ENCODE results near the gene NID2. TPM values are rescaled to one million over a fixed set of nuclear protein-coding genes. Genes with fewer than 3 reads are reported as not detected.

NID2 gene
- total and polyA plus RNA-seq, 4 donors: 2.3 to 23.3 (median 10.1) TPM

- Histone ChIP-seq H3K27me3 (ENCODE audit: control insufficient read depth in 4 of 4, insufficient read depth in 4 of 4, low read length in 3 of 4) (no peaks in the 10 kb centered on the region), H3K27ac (ENCODE audit: low read depth in 1 of 2, low read length in 2 of 2) (no peak overlapping the region), H3K4me3 (ENCODE audit: low read depth in 1 of 3, low read length in 3 of 3) (no peak overlapping the region), H3K9ac (ENCODE audit: low read depth in 1 of 2, low read length in 2 of 2) (no peak overlapping the region), H3K4me1 (ENCODE audit: control insufficient read depth in 4 of 4, insufficient read depth in 4 of 4, low read length in 3 of 4) (no peaks in the 10 kb centered on the region), H3K9me3 (ENCODE audit: control insufficient read depth in 4 of 4, low read length in 3 of 4) (peaks cover 0 to 4% (median 0%) of the 10 kb centered on the region in 4 donors), H3K36me3 (ENCODE audit: control insufficient read depth in 4 of 4, insufficient read depth in 3 of 4, low read depth in 1 of 4, low read length in 3 of 4) (no peaks in the 10 kb centered on the region)
- TF ChIP-seq RXRA (IDR thresholded peaks at IDR 0.05) (no peak), HNF4A (conservative IDR thresholded peaks at IDR 0.05) (no peak), NR2F2 (IDR thresholded peaks at IDR 0.05) (no peak), SP1 (IDR thresholded peaks at IDR 0.05) (no peak), TAF1 (conservative IDR thresholded peaks at IDR 0.05) (no peak), HNF4G (IDR thresholded peaks at IDR 0.05) (no peak), FOXA1 (IDR thresholded peaks at IDR 0.05) (no peak)
- no peak for DNase-seq (ENCODE audit: low spot score)
- WGBS: 87% methylated on average over 7 of the region's 7 CpGs
Measured at GRCh38 chr14:52040598-52040997, 28.3 kb downstream of the NID2 start.

GRCh38 chr14:52039124-52039815 lies 29.6 kb downstream of the NID2 start:
- Histone ChIP-seq H3K4me1 (ENCODE audit: control insufficient read depth in 4 of 4, insufficient read depth in 4 of 4, low read length in 3 of 4) (no peaks in the 10 kb centered on the region), H3K9ac (ENCODE audit: low read depth in 1 of 2, low read length in 2 of 2) (no peak overlapping the region), H3K36me3 (ENCODE audit: control insufficient read depth in 4 of 4, insufficient read depth in 3 of 4, low read depth in 1 of 4, low read length in 3 of 4) (no peaks in the 10 kb centered on the region), H3K27ac (ENCODE audit: low read depth in 1 of 2, low read length in 2 of 2) (no peak overlapping the region), H3K4me3 (ENCODE audit: low read depth in 1 of 3, low read length in 3 of 3) (no peak overlapping the region), H3K9me3 (ENCODE audit: control insufficient read depth in 4 of 4, low read length in 3 of 4) (peaks cover 0 to 4% (median 0%) of the 10 kb centered on the region in 4 donors), H3K27me3 (ENCODE audit: control insufficient read depth in 4 of 4, insufficient read depth in 4 of 4, low read length in 3 of 4) (no peaks in the 10 kb centered on the region)
- no peak for DNase-seq (ENCODE audit: low spot score)
- 77% methylated on average over 7 of the region's 7 CpGs for WGBS
- TF ChIP-seq TAF1 (conservative IDR thresholded peaks at IDR 0.05) (no peak), HNF4G (IDR thresholded peaks at IDR 0.05) (no peak), MAX (IDR thresholded peaks at IDR 0.05) (no peak), YY1 (IDR thresholded peaks at IDR 0.05) (no peak), GABPA (IDR thresholded peaks at IDR 0.05 in 1 of 2, conservative IDR thresholded peaks at IDR 0.05 in 1 of 2) (no peak), RAD21 (IDR thresholded peaks at IDR 0.05) (no peak), JUND (IDR thresholded peaks at IDR 0.05) (no peak), FOXA1 (IDR thresholded peaks at IDR 0.05) (no peak)

- Histone ChIP-seq H3K4me3 (ENCODE audit: low read depth in 1 of 3, low read length in 3 of 3) (no peak overlapping the region), H3K9ac (ENCODE audit: low read depth in 1 of 2, low read length in 2 of 2) (no peak overlapping the region), H3K36me3 (ENCODE audit: control insufficient read depth in 4 of 4, insufficient read depth in 3 of 4, low read depth in 1 of 4, low read length in 3 of 4) (no peaks in the 10 kb centered on the region), H3K27me3 (ENCODE audit: control insufficient read depth in 4 of 4, insufficient read depth in 4 of 4, low read length in 3 of 4) (no peaks in the 10 kb centered on the region), H3K9me3 (ENCODE audit: control insufficient read depth in 4 of 4, low read length in 3 of 4) (no peaks in the 10 kb centered on the region), H3K4me1 (ENCODE audit: control insufficient read depth in 4 of 4, insufficient read depth in 4 of 4, low read length in 3 of 4) (no peaks in the 10 kb centered on the region), H3K27ac (ENCODE audit: low read depth in 1 of 2, low read length in 2 of 2) (no peak overlapping the region)
- DNase-seq (ENCODE audit: low spot score): no peak
- WGBS: 62% methylated on average over 10 of the region's 10 CpGs
- no peak for TF ChIP-seq JUND (IDR thresholded peaks at IDR 0.05)
Measured at GRCh38 chr14:52033101-52033642, 35.7 kb downstream of the NID2 start.

GRCh38 chr14:52032204-52032801 lies 36.6 kb downstream of the NID2 start:
- Histone ChIP-seq H3K9ac (ENCODE audit: low read depth in 1 of 2, low read length in 2 of 2) (no peak overlapping the region), H3K36me3 (ENCODE audit: control insufficient read depth in 4 of 4, insufficient read depth in 3 of 4, low read depth in 1 of 4, low read length in 3 of 4) (no peaks in the 10 kb centered on the region), H3K27me3 (ENCODE audit: control insufficient read depth in 4 of 4, insufficient read depth in 4 of 4, low read length in 3 of 4) (no peaks in the 10 kb centered on the region), H3K27ac (ENCODE audit: low read depth in 1 of 2, low read length in 2 of 2) (no peak overlapping the region), H3K4me1 (ENCODE audit: control insufficient read depth in 4 of 4, insufficient read depth in 4 of 4, low read length in 3 of 4) (no peaks in the 10 kb centered on the region), H3K4me3 (ENCODE audit: low read depth in 1 of 3, low read length in 3 of 3) (no peak overlapping the region), H3K9me3 (ENCODE audit: control insufficient read depth in 4 of 4, low read length in 3 of 4) (no peaks in the 10 kb centered on the region)
- DNase-seq (ENCODE audit: low spot score): no peak
- WGBS: 65% methylated on average over 7 of the region's 7 CpGs
- TF ChIP-seq RXRA (IDR thresholded peaks at IDR 0.05) (peak in 1 of 2 donors; percentile 19), NR2F2 (IDR thresholded peaks at IDR 0.05) (peak; percentile 32), ATF3 (IDR thresholded peaks at IDR 0.05) (no peak)

All from liver (tissue), 9 donors.